Stimulated activated CD8-positive, alpha-beta memory T cell treated with anti-CD3 and anti-CD28 coated beads, Interleukin-15, amount 100 ng/mL, for 48 hours (primary cell): ENCODE results near the gene SLC27A2.
"Not testable (repeated sequence)": the region's sequence is repeated elsewhere in the genome, so short reads cannot be mapped to it uniquely, and the experiment has no call there.

Experiments
- DNase-seq, 2 donors: peaks; one replicate each; pipeline ENCODE4 v3.0.0-alpha.2; 2020; ENCODE audit warnings: low read depth in 2 of 2

SLC27A2 gene

GRCh38 chr15:50163719-50164410 lies 18.1 kb upstream of the SLC27A2 start:
- DNase-seq: no peak

DNA sequence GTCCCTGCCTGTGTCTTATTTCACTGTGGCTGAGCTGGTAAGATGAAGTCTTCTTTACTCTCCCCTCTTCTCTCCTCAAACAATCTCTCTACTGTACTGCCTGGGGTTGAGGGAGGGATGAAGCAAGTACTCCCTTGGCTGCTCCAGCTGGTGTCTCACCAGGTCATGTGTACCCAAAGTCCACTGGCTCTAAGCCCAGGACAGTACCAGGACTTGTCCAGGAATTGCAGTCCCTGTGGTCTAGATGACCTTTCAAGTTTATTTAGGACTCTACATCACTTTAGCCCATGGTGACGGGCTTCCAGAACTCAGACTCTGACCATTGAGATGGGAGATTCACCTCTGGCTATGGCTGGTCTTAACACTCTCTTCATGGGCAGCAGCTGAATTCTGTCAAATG lies 17.5 kb upstream of the SLC27A2 start:
- no peak for DNase-seq

DNA sequence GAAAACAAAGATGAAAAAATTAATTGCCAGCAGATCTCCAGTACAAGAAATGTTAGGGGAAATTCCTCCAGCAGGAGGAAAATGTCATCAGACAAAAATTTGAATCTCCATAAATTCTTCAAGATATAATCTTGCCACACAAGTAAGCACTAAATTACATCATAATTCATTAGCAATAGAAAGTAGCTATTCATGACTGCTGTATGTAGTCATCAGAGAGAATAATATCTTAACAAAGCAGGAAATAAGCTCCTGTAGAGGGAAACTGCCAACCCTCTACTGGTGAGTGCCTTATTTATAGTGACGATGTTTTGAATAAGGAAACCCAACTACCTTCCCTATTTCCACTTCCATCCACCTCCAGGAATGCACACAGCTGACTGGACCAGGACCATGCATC lies 15.8 kb upstream of the SLC27A2 start:
- DNase-seq: no peak

DNA sequence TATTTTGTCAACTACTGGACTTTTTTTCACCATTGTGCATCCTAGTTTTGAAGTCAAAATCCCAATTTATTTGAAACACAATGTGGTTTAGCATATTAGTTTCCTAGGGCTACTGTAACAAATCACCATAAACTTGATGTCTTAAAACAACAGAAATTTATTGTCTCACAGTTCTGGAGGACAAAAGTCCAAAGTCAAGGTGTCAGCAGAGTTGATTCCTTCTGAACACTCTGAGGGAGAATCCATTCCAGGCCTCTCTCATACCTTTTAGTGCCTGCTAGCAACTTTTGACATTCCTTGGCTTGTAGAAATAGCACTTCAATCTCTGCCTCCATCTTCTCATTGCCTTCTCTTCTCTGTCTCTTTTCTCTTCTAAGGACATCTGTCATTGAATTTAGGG lies 14.9 kb upstream of the SLC27A2 start:
- no peak for DNase-seq

GRCh38 chr15:50168379-50168778 lies 13.6 kb upstream of the SLC27A2 start:
- no peak for DNase-seq

GRCh38 chr15:50168783-50169411 lies 13.1 kb upstream of the SLC27A2 start:
- no peak for DNase-seq

- not testable (repeated sequence) for DNase-seq
Measured at GRCh38 chr15:50172360-50172895, 9.6 kb upstream of the SLC27A2 start.

DNA sequence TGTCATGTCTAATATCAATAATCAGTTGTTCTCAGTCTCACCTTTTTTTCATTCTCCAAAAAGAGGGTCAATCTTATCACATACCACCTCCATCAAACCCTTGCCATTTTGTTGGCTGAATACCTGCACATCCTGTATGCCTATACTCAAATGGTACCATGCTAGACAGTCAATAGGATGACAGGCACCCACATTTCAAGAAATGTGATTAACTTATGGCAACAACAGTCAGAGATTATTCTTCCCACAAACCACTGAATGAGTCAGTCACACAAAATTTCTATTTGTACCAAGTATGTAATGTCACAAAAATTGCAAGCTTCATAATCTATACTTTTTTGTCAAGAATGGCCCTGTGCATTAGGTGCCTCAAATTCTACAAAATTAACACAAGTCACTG lies 5.1 kb upstream of the SLC27A2 start:
- DNase-seq: no peak

DNA sequence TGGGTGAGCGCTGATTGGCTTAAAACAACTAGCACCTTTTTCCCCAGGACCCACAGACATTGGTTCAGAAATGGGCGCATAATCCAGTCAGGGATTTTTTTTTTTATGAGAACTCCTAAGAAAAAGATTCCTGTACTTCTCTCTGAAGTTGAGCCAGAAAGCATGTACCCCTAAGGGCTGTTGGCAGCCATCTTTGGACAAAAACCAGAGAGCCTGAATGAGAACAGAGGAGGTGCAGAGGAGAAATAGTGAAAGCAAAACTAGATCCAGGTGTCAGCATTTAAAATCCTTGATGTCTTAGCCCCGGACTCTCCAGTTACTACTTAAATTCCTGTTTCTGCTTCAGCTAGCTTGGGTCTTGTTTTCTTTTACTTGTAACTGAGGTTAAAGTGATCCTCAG lies 1.9 kb upstream of the SLC27A2 start:
- DNase-seq: no peak

GRCh38 chr15:50180582-50180981 lies 1.4 kb upstream of the SLC27A2 start:
- no peak for DNase-seq

- DNase-seq: no peak
Measured at GRCh38 chr15:50181201-50181968, 611 bp upstream of the SLC27A2 start.

DNA sequence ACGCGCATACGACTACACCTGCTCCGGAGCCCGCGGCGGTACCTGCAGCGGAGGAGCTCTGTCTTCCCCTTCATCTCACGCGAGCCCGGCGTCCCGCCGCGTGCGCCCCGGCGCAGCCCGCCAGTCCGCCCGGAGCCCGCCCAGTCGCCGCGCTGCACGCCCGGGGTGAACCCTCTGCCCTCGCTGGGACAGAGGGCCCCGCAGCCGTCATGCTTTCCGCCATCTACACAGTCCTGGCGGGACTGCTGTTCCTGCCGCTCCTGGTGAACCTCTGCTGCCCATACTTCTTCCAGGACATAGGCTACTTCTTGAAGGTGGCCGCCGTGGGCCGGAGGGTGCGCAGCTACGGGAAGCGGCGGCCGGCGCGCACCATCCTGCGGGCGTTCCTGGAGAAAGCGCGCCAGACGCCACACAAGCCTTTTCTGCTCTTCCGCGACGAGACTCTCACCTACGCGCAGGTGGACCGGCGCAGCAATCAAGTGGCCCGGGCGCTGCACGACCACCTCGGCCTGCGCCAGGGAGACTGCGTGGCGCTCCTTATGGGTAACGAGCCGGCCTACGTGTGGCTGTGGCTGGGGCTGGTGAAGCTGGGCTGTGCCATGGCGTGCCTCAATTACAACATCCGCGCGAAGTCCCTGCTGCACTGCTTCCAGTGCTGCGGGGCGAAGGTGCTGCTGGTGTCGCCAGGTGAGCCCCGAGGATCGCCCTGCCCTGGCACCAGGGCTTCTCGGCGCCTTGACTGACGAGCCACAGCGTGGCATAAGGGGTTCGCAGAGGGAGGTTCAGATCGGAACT lies 420 bp downstream of the SLC27A2 start:
- DNase-seq: peak; percentile 10 to 36

GRCh38 chr15:50183112-50183794 lies 1.3 kb downstream of the SLC27A2 start:
- peak; percentile 13 to 24 for DNase-seq

- DNase-seq: no peak
Measured at GRCh38 chr15:50184863-50185504, 3.0 kb downstream of the SLC27A2 start.

DNA sequence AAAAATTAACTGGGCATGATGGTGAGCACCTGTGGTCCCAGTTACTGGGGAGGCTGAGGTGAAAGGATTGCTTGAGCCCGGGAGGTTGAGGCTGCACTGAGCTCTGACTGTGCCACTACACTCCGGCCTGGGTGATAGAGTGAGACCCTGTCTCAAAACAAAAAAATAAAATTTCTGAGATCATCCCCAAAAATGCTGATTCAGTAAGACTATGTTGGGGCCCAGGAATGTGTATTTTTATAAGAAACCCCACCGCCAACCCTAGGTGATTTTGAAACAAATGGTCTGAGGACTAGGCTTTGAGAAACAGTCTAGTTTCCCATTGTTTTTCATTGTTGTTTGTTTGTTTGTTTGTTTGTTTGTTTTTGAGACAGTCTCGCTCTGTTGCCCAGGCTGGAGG lies 4.1 kb downstream of the SLC27A2 start:
- no peak for DNase-seq

DNA sequence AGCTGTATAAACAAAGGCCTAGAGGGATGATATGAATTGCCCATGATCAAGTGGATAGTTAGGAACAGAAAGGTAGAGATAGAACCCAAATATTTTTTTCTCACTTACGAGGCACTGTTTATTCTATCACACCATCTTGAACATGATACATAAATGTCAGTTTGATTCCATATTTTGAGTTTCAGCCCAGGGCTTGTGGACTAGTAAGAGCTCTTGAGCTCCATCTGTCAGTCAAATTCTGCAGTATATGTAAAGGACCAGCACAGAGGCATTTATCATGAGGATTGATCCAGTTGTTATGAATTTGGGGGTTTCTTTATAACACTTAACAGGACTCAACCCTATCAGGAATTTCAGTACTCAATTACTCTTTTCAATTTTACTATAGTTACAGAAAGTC lies 4.8 kb downstream of the SLC27A2 start:
- DNase-seq: no peak

GRCh38 chr15:50187525-50187924 lies 5.5 kb downstream of the SLC27A2 start:
- DNase-seq: no peak

DNA sequence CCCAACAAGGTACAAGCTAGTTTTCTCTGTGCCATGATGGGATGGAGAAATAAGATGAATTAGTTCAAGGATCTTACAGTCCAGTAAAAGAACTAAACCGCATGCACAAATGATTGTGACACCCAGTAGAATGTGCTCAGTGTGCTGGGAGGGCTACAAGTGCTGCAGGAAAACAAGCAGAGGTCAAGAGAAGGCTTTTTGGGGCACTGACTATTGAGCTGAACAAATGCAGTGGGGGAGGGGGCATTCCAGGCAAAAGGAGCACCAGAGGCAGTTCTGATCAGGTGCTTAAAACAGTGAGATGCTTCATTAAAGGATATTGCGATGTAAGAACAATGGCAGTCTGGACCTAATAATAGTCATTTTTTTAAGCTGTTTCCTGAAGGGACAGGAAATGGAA lies 6.0 kb downstream of the SLC27A2 start:
- DNase-seq: no peak

DNA sequence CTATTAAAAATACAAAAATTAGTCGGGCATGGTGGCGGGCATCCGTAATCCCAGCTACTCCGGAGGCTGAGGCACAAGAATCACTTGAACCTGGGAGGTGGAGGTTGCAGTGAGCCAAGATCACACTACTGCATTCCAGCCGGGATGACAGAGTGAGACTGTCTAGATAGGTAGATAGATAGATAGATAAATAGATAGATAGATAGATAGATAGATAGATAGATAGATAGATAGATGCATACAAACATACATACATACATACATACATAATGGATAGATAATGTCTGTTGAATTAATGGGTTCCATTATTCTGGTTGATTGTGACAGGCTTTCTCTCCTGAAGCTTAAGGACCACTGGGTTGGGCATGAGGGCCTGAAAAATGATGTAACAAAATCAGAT lies 6.8 kb downstream of the SLC27A2 start:
- not testable (repeated sequence) for DNase-seq

DNA sequence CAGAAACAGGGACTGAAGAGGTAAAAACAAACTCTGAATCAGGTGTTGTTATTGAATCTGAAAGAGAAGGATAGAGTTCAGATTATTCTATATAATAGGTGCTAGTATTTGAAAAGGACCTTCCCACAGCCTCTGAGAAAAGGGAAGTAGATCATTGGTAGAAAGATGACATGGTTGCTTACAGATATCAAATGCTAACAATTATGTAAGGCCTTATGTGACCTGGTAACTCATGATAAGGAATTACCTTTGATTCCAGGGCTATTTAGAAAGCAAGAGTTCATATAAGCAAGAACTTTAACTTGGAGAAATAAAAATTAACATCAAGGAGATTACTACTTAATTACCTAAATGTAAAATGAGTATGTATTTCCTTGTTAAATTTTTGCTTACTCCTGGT lies 7.6 kb downstream of the SLC27A2 start:
- DNase-seq: no peak

- DNase-seq: no peak
Measured at GRCh38 chr15:50190166-50190570, 8.2 kb downstream of the SLC27A2 start.
